ENCODE measurements around the gene EIF5. TPM values are rescaled to one million over a fixed set of nuclear protein-coding genes. Genes with fewer than 3 reads are reported as not detected.

EIF5 gene
- total RNA-seq, 1 experiment from 2014 or later = 392 TPM

- no peak for DNase-seq
- Histone ChIP-seq H3K9me3 (no peaks in the 10 kb centered on the region), H3K4me3 (ENCODE audit: low read depth, low read length) (no peak overlapping the region), H3K27me3 (replicated peaks; ENCODE audit: control insufficient read depth, insufficient read depth, low read length) (no peaks in the 10 kb centered on the region), H3K36me3 (ENCODE audit: control insufficient read depth, insufficient read depth, low read length) (peaks cover 2% of the 10 kb centered on the region), H3K4me1 (peaks cover 7% of the 10 kb centered on the region; the same call in 1 of the 2 replicates)
- no peaks in the 10 kb centered on the region for H3K27me3 Mint-ChIP-seq (ENCODE audit: insufficient read depth, unreplicated experiment)
- CTCF ChIA-PET = no interaction called here
- H3K36me3 Mint-ChIP-seq (ENCODE audit: insufficient read depth, unreplicated experiment) = peaks cover 93% of the 10 kb centered on the region
- intact Hi-C loops (cut with micrococcal nuclease; ENCODE audit: unreplicated experiment) = no loop called here
- H3K9me3 Mint-ChIP-seq (ENCODE audit: unreplicated experiment) = no peaks in the 10 kb centered on the region
- no TSS peak for BruUV-seq (replicated peaks)
- no peak overlapping the region for H3K4me3 Mint-ChIP-seq (ENCODE audit: unreplicated experiment)
- TF ChIP-seq, protein P1, sequence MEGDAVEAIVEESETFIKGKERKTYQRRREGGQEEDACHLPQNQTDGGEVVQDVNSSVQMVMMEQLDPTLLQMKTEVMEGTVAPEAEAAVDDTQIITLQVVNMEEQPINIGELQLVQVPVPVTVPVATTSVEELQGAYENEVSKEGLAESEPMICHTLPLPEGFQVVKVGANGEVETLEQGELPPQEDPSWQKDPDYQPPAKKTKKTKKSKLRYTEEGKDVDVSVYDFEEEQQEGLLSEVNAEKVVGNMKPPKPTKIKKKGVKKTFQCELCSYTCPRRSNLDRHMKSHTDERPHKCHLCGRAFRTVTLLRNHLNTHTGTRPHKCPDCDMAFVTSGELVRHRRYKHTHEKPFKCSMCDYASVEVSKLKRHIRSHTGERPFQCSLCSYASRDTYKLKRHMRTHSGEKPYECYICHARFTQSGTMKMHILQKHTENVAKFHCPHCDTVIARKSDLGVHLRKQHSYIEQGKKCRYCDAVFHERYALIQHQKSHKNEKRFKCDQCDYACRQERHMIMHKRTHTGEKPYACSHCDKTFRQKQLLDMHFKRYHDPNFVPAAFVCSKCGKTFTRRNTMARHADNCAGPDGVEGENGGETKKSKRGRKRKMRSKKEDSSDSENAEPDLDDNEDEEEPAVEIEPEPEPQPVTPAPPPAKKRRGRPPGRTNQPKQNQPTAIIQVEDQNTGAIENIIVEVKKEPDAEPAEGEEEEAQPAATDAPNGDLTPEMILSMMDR (IDR thresholded peaks at IDR 0.05; ENCODE audit: insufficient read depth in 1 of 2, low read depth in 1 of 2, low read length in 1 of 2, severe bottlenecking in 1 of 2, unreplicated experiment in 1 of 2) = no peak
- H3K27ac Mint-ChIP-seq (ENCODE audit: unreplicated experiment) = no peak overlapping the region
- no peaks in the 10 kb centered on the region for H3K4me1 Mint-ChIP-seq (ENCODE audit: low read depth, unreplicated experiment)
- POLR2A ChIA-PET = interaction anchor here (1.2 kb wide), 2 partner anchors 10 to 11 kb away, joined by 3 to 4 read pairs; partner anchors contain the start of gene EIF5
These were observed 9.3 kb downstream of the EIF5 start for GRCh38 chr14:103343164-103343879.

GRCh38 chr14:103343905-103344797 is 10.1 kb downstream of the EIF5 start:
- no TSS peak for BruUV-seq (replicated peaks)
- Histone ChIP-seq H3K27me3 (replicated peaks; ENCODE audit: control insufficient read depth, insufficient read depth, low read length) (no peaks in the 10 kb centered on the region), H3K9me3 (no peaks in the 10 kb centered on the region), H3K36me3 (ENCODE audit: control insufficient read depth, insufficient read depth, low read length) (peaks cover 2% of the 10 kb centered on the region), H3K4me1 (peaks cover 7% of the 10 kb centered on the region; the same call in 1 of the 2 replicates), H3K4me3 (ENCODE audit: low read depth, low read length) (no peak overlapping the region)
- Mint-ChIP-seq H3K36me3 (ENCODE audit: insufficient read depth, unreplicated experiment) (peaks cover 85% of the 10 kb centered on the region), H3K27ac (ENCODE audit: unreplicated experiment) (no peak overlapping the region), H3K27me3 (ENCODE audit: insufficient read depth, unreplicated experiment) (no peaks in the 10 kb centered on the region), H3K4me3 (ENCODE audit: unreplicated experiment) (no peak overlapping the region), H3K4me1 (ENCODE audit: low read depth, unreplicated experiment) (no peaks in the 10 kb centered on the region), H3K9me3 (ENCODE audit: unreplicated experiment) (no peaks in the 10 kb centered on the region)
- intact Hi-C loops (cut with micrococcal nuclease; ENCODE audit: unreplicated experiment) = no loop called here
- TF ChIP-seq, protein P1 (IDR thresholded peaks at IDR 0.05; ENCODE audit: insufficient read depth in 1 of 2, low read depth in 1 of 2, low read length in 1 of 2, severe bottlenecking in 1 of 2, unreplicated experiment in 1 of 2) = no peak
- POLR2A ChIA-PET = interaction anchor here (1.2 kb wide), 1 partner anchor 10 kb away, joined by 3 read pairs; no protein-coding TSS in a partner anchor
- no peak for DNase-seq
- CTCF ChIA-PET = no interaction called here

DNA sequence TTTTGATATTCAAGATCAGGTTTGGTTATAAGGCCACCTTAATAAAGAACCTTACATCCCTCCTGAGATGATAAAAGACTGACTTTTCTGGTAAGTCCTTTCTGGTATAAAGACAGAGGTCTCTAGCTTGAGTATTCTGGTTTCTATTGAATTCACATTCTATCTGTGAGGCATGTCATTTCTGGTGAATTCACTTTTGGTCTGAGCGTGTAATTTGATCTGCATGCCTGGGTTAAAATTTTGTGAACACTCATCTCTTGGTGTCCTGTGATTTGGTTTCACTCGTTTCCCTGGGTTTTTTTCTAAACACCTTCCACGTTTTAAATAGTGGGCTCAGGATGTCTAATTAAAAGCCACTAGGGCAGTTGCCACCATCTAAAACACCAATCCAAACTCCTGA is 12.2 kb downstream of the EIF5 start:
- Histone ChIP-seq H3K27me3 (replicated peaks; ENCODE audit: control insufficient read depth, insufficient read depth, low read length) (no peaks in the 10 kb centered on the region), H3K9me3 (no peaks in the 10 kb centered on the region), H3K4me1 (peaks cover 7% of the 10 kb centered on the region; the same call in 1 of the 2 replicates), H3K4me3 (ENCODE audit: low read depth, low read length) (no peak overlapping the region), H3K36me3 (ENCODE audit: control insufficient read depth, insufficient read depth, low read length) (peaks cover 2% of the 10 kb centered on the region)
- no TSS peak for BruUV-seq (replicated peaks)
- H3K27ac Mint-ChIP-seq (ENCODE audit: unreplicated experiment) = no peak overlapping the region
- intact Hi-C loops (cut with micrococcal nuclease; ENCODE audit: unreplicated experiment) = no loop called here
- H3K4me1 Mint-ChIP-seq (ENCODE audit: low read depth, unreplicated experiment) = no peaks in the 10 kb centered on the region
- no peaks in the 10 kb centered on the region for H3K27me3 Mint-ChIP-seq (ENCODE audit: insufficient read depth, unreplicated experiment)
- DNase-seq = no peak
- TF ChIP-seq, protein P1 (IDR thresholded peaks at IDR 0.05; ENCODE audit: insufficient read depth in 1 of 2, low read depth in 1 of 2, low read length in 1 of 2, severe bottlenecking in 1 of 2, unreplicated experiment in 1 of 2) = no peak
- no peak overlapping the region for H3K4me3 Mint-ChIP-seq (ENCODE audit: unreplicated experiment)
- CTCF ChIA-PET = no interaction called here
- H3K36me3 Mint-ChIP-seq (ENCODE audit: insufficient read depth, unreplicated experiment) = peaks cover 64% of the 10 kb centered on the region
- no peaks in the 10 kb centered on the region for H3K9me3 Mint-ChIP-seq (ENCODE audit: unreplicated experiment)
- POLR2A ChIA-PET = interaction anchor here (1.9 kb wide), 1 partner anchor 12 kb away, joined by 7 read pairs; the partner anchor contains the start of gene EIF5
